SU-DHL-6 (cell line): ENCODE results near the gene DSC2.

ENCODE experiments used
- H2AFZ ChIP-seq: fragments of 200-600 bp; sonication (generic); 2 replicates; pipeline ENCODE4 v1.6.1; 2014; ENCODE audit warnings: low read depth, mild to moderate bottlenecking, moderate library complexity, mixed read lengths, antibody characterized with exemption, low read length; ENCODE audit not compliant: severe bottlenecking
- H3F3A ChIP-seq: fragments of 200-600 bp; shearing (Covaris generic); 2 replicates; pipeline ENCODE4 v1.6.0; 2016; ENCODE audit warnings: antibody characterized with exemption, mild to moderate bottlenecking; ENCODE audit not compliant: insufficient read depth
- H3K27ac ChIP-seq: fragments of 200-600 bp; sonication (generic); 2 replicates; pipeline ENCODE4 v1.5.1; 2016; ENCODE audit warnings: low read depth, mild to moderate bottlenecking, low read length, moderate library complexity, mixed read lengths
- H3K27me3 ChIP-seq: fragments of 200-600 bp; sonication (generic), shearing (Covaris generic); 2 replicates; pipeline ENCODE4 v1.6.0; 2014; ENCODE audit warnings: mild to moderate bottlenecking, low read length
- H3K36me3 ChIP-seq: fragments of 200-600 bp; sonication (generic); 2 replicates; pipeline ENCODE4 v1.6.1; 2014; ENCODE audit warnings: mild to moderate bottlenecking, low read length, mixed read lengths
- H3K4me2 ChIP-seq: fragments of 300-600, 200-600 bp; shearing (Covaris generic), sonication (generic); 2 replicates; pipeline ENCODE4 v1.6.0; 2014; ENCODE audit warnings: low read length, low read depth, mild to moderate bottlenecking; ENCODE audit not compliant: poor library complexity, severe bottlenecking
- H3K4me3 ChIP-seq: fragments of 200-600 bp; sonication (generic); 2 replicates; pipeline ENCODE4 v1.5.1; 2014; ENCODE audit warnings: antibody characterized with exemption, low read length, mild to moderate bottlenecking, mixed read lengths; ENCODE audit not compliant: insufficient read depth, poor library complexity, severe bottlenecking
- H3K79me2 ChIP-seq: fragments of 200-600 bp; sonication (generic); 2 replicates; pipeline ENCODE4 v1.6.1; 2014; ENCODE audit warnings: mild to moderate bottlenecking, low read length, moderate library complexity; ENCODE audit not compliant: insufficient read depth
- H3K9ac ChIP-seq: fragments of 200-600 bp; sonication (generic); 2 replicates; pipeline ENCODE4 v1.7.0; 2014; ENCODE audit warnings: mild to moderate bottlenecking, low read length
- H3K9me2 ChIP-seq: fragments of 200-600 bp; sonication (generic); replicated peaks from 2 replicates; pipeline ENCODE4 v1.6.1; 2014; ENCODE audit warnings: low read length; ENCODE audit not compliant: insufficient read depth
- H3K9me3 ChIP-seq: fragments of 200-600 bp; sonication (generic); 2 replicates; pipeline ENCODE4 v1.6.1; 2014; ENCODE audit warnings: low read length, mixed read lengths; ENCODE audit not compliant: insufficient read depth
- H4K20me1 ChIP-seq: fragments of 200-600 bp; sonication (generic); 2 replicates; pipeline ENCODE4 v1.6.1; 2014; ENCODE audit warnings: low read depth, mild to moderate bottlenecking, antibody characterized with exemption, low read length, moderate library complexity, mixed read lengths
- EZH2phosphoT487 ChIP-seq: fragments of 200-600 bp; sonication (generic), shearing (Covaris generic); conservative IDR thresholded peaks from 2 replicates; pipeline ENCODE4 v1.6.1; 2018; ENCODE audit warnings: mild to moderate bottlenecking, antibody characterized with exemption, low read length, moderate library complexity, mixed read lengths
- TF ChIP-seq, protein P1 (sequence below): fragments of 200-600 bp; sonication (generic); IDR thresholded peaks from one replicate; pipeline ENCODE4 v1.5.1; 2017; ENCODE audit warnings: antibody characterized with exemption, mild to moderate bottlenecking, low read length, moderate library complexity; ENCODE audit not compliant: insufficient read depth, poor library complexity, severe bottlenecking

The DSC2 gene

DNA sequence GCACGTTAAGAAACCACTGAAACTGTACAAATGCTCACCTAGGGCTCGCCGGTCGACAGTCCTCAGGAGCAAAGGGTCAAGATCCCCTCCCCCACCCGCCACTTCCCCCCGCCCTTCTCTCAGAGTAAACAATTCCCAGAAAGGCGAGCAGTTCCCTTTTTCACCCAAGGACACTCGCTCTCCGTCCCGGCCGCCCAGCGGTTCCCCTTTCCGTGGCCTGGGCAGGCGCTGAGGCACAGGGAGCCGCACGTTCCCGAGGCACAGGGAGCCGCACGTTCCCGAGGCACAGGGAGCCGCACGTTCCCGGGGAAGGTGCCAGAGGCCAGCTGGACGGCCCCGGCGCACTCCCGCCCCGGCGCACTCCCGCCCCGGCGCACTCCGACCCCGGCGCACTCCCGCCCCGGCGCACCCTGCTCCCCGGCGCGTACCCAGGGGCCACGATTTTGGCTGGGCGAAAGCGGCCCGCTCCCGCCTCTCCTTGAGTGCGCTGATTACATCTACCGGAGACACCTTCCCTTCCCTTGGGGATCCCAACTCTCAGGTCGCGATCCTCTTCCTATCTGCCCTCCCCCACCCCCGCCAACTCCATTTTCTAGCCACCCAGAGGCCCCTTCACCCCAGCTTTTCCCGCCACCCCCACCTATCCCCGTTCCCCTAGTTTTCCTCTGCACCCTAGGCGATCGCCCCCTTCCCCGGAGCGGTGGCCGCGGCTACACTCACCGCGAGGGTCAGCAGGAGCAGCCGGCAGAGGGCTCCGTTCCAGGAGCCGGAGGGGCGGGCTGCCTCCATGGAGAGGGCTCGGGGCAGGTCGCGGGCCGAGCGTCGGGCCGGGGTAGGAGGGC, 817 bp downstream of the DSC2 start:
- H3K9me2 ChIP-seq: no peaks in the 10 kb centered on the region
- H3K27ac ChIP-seq: no peak overlapping the region
- TF ChIP-seq, protein P1, sequence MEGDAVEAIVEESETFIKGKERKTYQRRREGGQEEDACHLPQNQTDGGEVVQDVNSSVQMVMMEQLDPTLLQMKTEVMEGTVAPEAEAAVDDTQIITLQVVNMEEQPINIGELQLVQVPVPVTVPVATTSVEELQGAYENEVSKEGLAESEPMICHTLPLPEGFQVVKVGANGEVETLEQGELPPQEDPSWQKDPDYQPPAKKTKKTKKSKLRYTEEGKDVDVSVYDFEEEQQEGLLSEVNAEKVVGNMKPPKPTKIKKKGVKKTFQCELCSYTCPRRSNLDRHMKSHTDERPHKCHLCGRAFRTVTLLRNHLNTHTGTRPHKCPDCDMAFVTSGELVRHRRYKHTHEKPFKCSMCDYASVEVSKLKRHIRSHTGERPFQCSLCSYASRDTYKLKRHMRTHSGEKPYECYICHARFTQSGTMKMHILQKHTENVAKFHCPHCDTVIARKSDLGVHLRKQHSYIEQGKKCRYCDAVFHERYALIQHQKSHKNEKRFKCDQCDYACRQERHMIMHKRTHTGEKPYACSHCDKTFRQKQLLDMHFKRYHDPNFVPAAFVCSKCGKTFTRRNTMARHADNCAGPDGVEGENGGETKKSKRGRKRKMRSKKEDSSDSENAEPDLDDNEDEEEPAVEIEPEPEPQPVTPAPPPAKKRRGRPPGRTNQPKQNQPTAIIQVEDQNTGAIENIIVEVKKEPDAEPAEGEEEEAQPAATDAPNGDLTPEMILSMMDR: no peak
- no peak for TF ChIP-seq EZH2phosphoT487
- no peaks in the 10 kb centered on the region for H3F3A ChIP-seq
- H4K20me1 ChIP-seq: no peaks in the 10 kb centered on the region
- H3K4me2 ChIP-seq: no peak overlapping the region
- no peak overlapping the region for H2AFZ ChIP-seq
- no peak overlapping the region for H3K9ac ChIP-seq
- H3K4me3 ChIP-seq: no peak overlapping the region
- H3K9me3 ChIP-seq: no peaks in the 10 kb centered on the region
- no peaks in the 10 kb centered on the region for H3K27me3 ChIP-seq
- H3K36me3 ChIP-seq: no peaks in the 10 kb centered on the region
- no peaks in the 10 kb centered on the region for H3K79me2 ChIP-seq

DNA sequence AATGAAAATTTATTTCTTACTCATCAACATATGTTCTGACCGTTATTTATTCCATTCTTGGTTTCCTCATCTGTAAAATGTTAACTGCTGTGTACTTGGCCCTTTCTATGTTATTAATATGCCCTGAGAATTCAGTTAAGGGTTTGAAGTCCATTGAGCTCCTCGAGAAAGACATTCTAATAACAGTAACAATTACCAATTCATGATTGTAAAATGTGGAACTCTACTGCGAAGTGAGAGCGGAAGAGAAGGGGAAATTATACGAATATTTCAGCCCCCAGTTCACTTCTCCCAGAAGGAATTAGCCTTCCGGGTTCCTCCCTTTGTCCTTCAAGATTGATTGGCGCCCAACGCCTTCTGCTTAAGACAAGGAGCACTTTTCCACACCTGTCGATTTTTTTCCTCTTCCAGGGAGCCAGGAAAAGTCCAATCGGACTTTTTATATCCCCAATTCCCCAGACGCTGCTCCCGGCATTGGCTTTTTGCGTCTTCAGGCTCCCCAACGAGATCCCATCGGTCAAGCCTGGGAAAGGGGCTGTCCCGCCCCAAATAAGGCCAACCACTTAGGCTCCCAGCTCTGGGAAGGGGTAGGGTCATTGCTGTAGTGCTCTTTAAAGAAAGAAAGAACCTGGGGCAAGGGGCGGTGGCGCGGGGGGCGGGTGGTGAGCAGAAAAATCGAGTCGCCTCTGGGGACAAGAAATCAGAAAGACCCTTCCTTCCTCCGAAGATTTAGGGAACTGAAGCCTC, 1.6 kb downstream of the DSC2 start:
- Histone ChIP-seq H2AFZ (no peak overlapping the region), H4K20me1 (no peaks in the 10 kb centered on the region), H3K4me3 (no peak overlapping the region), H3K9me2 (no peaks in the 10 kb centered on the region), H3K27ac (no peak overlapping the region), H3K9ac (no peak overlapping the region), H3K36me3 (no peaks in the 10 kb centered on the region), H3K27me3 (no peaks in the 10 kb centered on the region), H3K9me3 (no peaks in the 10 kb centered on the region), H3K79me2 (no peaks in the 10 kb centered on the region), H3F3A (no peaks in the 10 kb centered on the region), H3K4me2 (no peak overlapping the region)
- TF ChIP-seq, protein P1: no peak
- TF ChIP-seq EZH2phosphoT487: no peak

DNA sequence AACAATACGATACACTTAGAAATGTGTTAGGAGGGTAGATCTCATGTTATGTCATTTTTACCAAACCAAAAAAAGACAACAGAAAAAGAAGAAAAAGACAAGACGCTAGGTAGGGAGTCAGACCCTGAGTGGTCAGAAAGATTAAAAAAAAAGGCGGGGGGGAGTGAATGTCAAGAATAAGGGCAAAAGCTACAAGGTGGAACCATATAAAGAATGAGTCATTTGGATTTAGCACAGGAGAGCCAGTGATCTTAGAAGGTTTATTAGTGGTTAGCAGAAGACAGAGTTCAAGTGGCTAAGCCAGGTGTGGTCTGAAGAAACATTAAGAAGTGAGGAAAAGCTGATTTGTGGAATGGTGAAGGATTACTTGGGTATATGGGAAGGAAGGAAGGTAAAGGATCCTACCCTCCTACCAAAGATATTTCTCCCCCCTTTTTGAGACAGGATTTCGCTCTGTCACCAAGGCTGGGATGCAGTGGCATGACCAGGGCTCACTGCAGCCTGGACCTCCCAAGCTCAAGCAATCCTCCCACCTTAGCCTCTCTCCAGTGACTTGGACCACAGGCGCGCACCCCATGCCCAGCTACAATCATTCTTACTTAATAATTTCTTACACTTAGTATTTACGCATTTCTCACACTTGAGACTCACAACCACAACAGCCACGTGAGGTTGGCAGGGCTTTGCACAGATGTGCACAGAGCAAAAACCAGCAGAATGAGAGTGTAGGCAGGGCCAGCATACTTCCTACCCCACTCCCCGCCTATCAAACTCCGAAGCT, 2.6 kb downstream of the DSC2 start:
- no peak overlapping the region for H3K4me3 ChIP-seq
- H3F3A ChIP-seq: no peaks in the 10 kb centered on the region
- H3K27me3 ChIP-seq: no peaks in the 10 kb centered on the region
- no peak overlapping the region for H2AFZ ChIP-seq
- no peaks in the 10 kb centered on the region for H3K9me2 ChIP-seq
- no peaks in the 10 kb centered on the region for H3K36me3 ChIP-seq
- H3K27ac ChIP-seq: no peak overlapping the region
- no peak overlapping the region for H3K9ac ChIP-seq
- no peaks in the 10 kb centered on the region for H3K79me2 ChIP-seq
- no peak for TF ChIP-seq EZH2phosphoT487
- TF ChIP-seq, protein P1: no peak
- no peak overlapping the region for H3K4me2 ChIP-seq
- no peaks in the 10 kb centered on the region for H3K9me3 ChIP-seq
- H4K20me1 ChIP-seq: no peaks in the 10 kb centered on the region
